Endothelial cell (in vitro differentiated cells): ENCODE measurements around the gene RNU6-1. TPM values are rescaled to one million over a fixed set of nuclear protein-coding genes. Genes with fewer than 3 reads are reported as not detected.
A peak's percentile ranks its signal among the peaks of the same experiment; 100 is the strongest.

ENCODE experiments used
- DNase-seq: peaks from one replicate; pipeline ENCODE4 v3.0.0; 2021; ENCODE audit warnings: low spot score
- H3K27ac Mint-ChIP-seq: one replicate; pipeline ENCODE4 v1.8.0; 2021; ENCODE audit warnings: mixed read lengths, inconsistent platforms; ENCODE audit not compliant: unreplicated experiment
- H3K27me3 Mint-ChIP-seq: one replicate; pipeline ENCODE4 v1.8.0; 2021; ENCODE audit warnings: mild to moderate bottlenecking, moderate library complexity, mixed read lengths, inconsistent platforms; ENCODE audit not compliant: unreplicated experiment
- H3K36me3 Mint-ChIP-seq: one replicate; pipeline ENCODE4 v1.8.0; 2021; ENCODE audit warnings: mild to moderate bottlenecking, low read depth, mixed read lengths, inconsistent platforms; ENCODE audit not compliant: unreplicated experiment
- H3K4me1 Mint-ChIP-seq: one replicate; pipeline ENCODE4 v1.8.0; 2021; ENCODE audit warnings: mild to moderate bottlenecking, mixed read lengths, inconsistent platforms; ENCODE audit not compliant: unreplicated experiment
- H3K4me3 Mint-ChIP-seq: one replicate; pipeline ENCODE4 v1.8.0; 2021; ENCODE audit warnings: mild to moderate bottlenecking, mixed read lengths, inconsistent platforms; ENCODE audit not compliant: unreplicated experiment
- H3K9me3 Mint-ChIP-seq: one replicate; pipeline ENCODE4 v1.8.0; 2021; ENCODE audit warnings: mixed read lengths, inconsistent platforms; ENCODE audit not compliant: unreplicated experiment
- total RNA-seq: library from RNA; stranded (reverse); fragmentation: NEBNext Ultra II Directional; extraction: Animal tissue kit (Norgen Biotek cat#: 25700); gene quantifications from one replicate; pipeline ENCODE4 v1.2.1, GENCODE V29; 2021; ENCODE audit not compliant: unreplicated experiment
- TF ChIP-seq, protein P1 (sequence below): fragments of 200-600 bp; sonication (generic); IDR thresholded peaks from one replicate; pipeline ENCODE4 v1.5.0; 2021; ENCODE audit warnings: antibody characterized with exemption; ENCODE audit not compliant: unreplicated experiment

Gene RNU6-1
- total RNA-seq, 1 donor from 2014 or later: not detected

DNA sequence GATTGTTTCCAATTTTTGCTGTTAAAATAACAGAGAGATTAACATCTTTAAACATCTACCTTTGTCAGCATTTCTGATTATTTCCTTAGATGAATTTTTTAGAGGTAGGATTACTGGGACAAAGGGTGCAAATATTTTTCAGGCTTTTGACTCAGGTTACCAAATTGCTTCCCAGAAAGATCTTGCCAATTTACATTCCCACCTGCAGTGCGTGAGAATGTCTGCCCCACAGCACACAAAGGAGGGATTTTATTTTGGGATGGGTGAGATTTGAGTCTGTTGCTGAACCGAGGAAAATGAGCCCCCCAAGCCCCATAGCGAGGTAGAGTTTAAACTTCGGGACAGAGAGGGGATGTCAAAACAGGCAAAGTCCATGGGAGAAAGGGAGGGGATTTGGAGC lies 25.9 kb upstream of the RNU6-1 start:
- no peak for DNase-seq
- H3K27ac Mint-ChIP-seq: no peak overlapping the region
- no peaks in the 10 kb centered on the region for H3K4me1 Mint-ChIP-seq
- H3K36me3 Mint-ChIP-seq: peaks cover 13% of the 10 kb centered on the region
- H3K9me3 Mint-ChIP-seq: peaks cover 8% of the 10 kb centered on the region
- peaks cover 1% of the 10 kb centered on the region for H3K27me3 Mint-ChIP-seq
- no peak overlapping the region for H3K4me3 Mint-ChIP-seq
- TF ChIP-seq, protein P1, sequence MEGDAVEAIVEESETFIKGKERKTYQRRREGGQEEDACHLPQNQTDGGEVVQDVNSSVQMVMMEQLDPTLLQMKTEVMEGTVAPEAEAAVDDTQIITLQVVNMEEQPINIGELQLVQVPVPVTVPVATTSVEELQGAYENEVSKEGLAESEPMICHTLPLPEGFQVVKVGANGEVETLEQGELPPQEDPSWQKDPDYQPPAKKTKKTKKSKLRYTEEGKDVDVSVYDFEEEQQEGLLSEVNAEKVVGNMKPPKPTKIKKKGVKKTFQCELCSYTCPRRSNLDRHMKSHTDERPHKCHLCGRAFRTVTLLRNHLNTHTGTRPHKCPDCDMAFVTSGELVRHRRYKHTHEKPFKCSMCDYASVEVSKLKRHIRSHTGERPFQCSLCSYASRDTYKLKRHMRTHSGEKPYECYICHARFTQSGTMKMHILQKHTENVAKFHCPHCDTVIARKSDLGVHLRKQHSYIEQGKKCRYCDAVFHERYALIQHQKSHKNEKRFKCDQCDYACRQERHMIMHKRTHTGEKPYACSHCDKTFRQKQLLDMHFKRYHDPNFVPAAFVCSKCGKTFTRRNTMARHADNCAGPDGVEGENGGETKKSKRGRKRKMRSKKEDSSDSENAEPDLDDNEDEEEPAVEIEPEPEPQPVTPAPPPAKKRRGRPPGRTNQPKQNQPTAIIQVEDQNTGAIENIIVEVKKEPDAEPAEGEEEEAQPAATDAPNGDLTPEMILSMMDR: no peak

DNA sequence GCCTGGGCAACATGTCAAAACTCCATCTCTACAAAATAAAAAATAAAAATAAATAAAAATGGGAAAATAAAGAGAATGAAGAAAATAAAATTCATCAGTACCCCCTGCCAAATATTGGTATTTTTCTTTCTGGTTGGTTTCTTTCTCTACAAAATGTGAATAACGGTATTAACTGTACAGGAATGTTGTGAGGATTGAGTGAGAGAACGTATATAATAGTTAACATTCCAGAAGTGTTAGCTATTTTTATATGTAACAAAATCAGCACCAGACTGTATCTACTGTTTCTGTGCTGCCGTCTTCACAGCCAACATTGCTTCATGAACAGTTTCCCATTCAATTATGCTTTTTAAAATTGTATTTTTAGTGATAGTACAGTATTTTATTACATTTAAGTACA lies 25.5 kb upstream of the RNU6-1 start:
- H3K9me3 Mint-ChIP-seq: peaks cover 8% of the 10 kb centered on the region
- peaks cover 13% of the 10 kb centered on the region for H3K36me3 Mint-ChIP-seq
- no peak for DNase-seq
- TF ChIP-seq, protein P1: no peak
- no peaks in the 10 kb centered on the region for H3K4me1 Mint-ChIP-seq
- H3K27me3 Mint-ChIP-seq: peaks cover 1% of the 10 kb centered on the region
- no peak overlapping the region for H3K4me3 Mint-ChIP-seq
- no peak overlapping the region for H3K27ac Mint-ChIP-seq

DNA sequence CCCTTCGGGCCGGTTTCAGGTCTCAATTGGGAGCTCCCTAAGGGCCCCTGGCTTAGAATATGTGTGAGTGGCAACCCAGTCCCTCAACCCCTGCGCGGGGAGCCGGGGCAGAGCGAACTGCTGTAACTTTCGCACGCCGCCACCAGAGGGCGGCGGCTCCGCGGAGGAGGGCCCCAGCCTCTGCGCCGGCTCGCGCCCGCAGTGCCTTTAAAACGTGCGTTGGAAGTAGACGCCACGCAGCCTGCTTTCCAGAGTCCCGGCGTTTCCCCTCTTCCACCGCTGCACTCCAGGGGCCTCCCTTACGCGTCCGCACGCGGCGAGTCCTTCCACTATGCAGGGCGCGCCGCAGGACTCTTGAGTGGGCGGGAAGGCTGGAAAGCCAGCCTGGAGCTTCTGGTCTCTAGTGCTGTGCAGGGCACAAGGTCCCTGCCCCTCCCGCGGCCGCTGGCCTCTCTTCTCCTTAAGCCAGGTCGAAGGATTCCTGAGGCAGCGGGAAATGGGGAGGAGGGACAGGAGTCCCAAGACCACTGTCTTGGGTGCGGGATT lies 23.7 kb upstream of the RNU6-1 start:
- Mint-ChIP-seq H3K36me3 (no peaks in the 10 kb centered on the region), H3K9me3 (no peaks in the 10 kb centered on the region), H3K27me3 (peaks cover 1% of the 10 kb centered on the region), H3K4me3 (no peak overlapping the region), H3K4me1 (no peaks in the 10 kb centered on the region), H3K27ac (no peak overlapping the region)
- DNase-seq: peak; percentile 84
- TF ChIP-seq, protein P1: peak; percentile 98

DNA sequence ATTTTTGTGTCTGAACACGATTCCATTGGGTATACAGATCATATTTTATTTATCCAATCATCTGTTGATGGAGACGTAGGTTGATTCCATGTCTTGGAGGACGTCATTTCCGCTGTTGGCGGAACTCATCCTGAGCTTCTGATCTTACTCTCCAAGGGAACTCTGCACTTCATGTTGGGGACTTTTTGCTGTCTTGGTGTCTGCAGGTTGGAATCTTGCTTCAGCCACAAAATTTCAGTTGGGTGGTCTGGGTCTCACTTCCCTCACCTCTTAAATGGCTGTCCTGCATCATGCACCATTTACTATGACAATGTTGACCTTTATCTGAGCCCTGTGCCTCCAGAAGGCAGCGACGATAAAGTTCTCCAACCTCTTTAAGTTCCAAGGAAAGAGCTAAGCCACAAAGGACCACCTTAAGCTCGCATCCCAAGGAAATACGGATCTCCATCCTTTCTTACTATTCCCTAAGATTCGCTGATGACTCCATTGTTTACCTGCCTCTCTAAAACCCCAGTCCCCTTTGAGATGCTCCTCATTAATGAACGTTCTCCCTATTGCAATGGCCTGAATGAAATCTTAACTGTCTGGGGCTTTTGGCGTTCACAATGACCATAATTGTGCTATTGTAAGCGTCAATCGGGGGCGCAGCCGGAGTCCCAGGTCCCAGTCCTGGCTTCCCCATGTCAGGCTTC lies 23.1 kb upstream of the RNU6-1 start:
- Mint-ChIP-seq H3K27me3 (peaks cover 1% of the 10 kb centered on the region), H3K4me3 (no peak overlapping the region), H3K27ac (no peak overlapping the region), H3K9me3 (no peaks in the 10 kb centered on the region), H3K36me3 (no peaks in the 10 kb centered on the region), H3K4me1 (no peaks in the 10 kb centered on the region)
- TF ChIP-seq, protein P1: no peak
- no peak for DNase-seq

DNA sequence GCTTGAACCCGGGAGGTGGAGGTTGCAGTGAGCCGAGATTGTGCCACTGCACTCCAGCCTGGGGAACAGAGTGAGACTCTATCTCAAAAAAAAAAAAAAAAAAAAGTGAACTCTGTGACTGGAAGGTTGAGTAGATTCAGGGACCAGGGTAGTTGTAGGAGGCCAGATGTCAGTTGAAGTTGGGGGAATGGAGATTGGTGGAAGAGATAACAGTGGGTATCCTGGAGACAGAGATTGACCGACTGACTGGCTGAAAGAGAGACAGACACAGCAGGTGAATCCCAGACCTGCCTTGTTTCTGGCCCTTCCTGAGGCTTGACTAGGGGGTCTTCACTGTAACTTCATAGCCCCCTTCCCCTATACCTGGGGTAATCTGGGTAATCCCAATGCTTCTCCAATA lies 22.1 kb upstream of the RNU6-1 start:
- DNase-seq: no peak
- H3K4me1 Mint-ChIP-seq: no peaks in the 10 kb centered on the region
- H3K27ac Mint-ChIP-seq: no peak overlapping the region

More for the DNA sequence above, 22.1 kb upstream of the RNU6-1 start:
- Mint-ChIP-seq H3K9me3 (no peaks in the 10 kb centered on the region), H3K36me3 (no peaks in the 10 kb centered on the region), H3K4me3 (no peak overlapping the region), H3K27me3 (peaks cover 1% of the 10 kb centered on the region)
- TF ChIP-seq, protein P1: no peak
